Measurements from ENCODE around the gene MINDY2. TPM values are rescaled to one million over a fixed set of nuclear protein-coding genes. Genes with fewer than 3 reads are reported as not detected.

MINDY2 gene
- polyA plus RNA-seq (2012; ENCODE audit: insufficient read depth, insufficient read length, low read depth), result 2.9 TPM

- H3K4me3 ChIP-seq (ENCODE audit: low read depth, low read length), result peak within 1 kb of the TSS; percentile 97
- no peaks in the 10 kb centered on the region for H3K36me3 ChIP-seq
- no peaks in the 10 kb centered on the region for H3K4me1 ChIP-seq
- peak; percentile 98 for DNase-seq
- no peaks in the 10 kb centered on the region for H3K9me3 ChIP-seq
- peak; percentile 33; the same call in 1 of the 2 replicates for TF ChIP-seq CTCF (IDR thresholded peaks at IDR 0.05; ENCODE audit: low read depth, low read length)
- H3K27me3 ChIP-seq, result no peaks in the 10 kb centered on the region
Measured at GRCh38 chr15:58770857-58771620, at the start of gene MINDY2. Gene MINDY2, plus strand, starts transcription at chr15:58771302. Its CDS starts 94 bp downstream, at chr15:58771396.

- no peak for DNase-seq
- no peaks in the 10 kb centered on the region for H3K4me1 ChIP-seq
- H3K9me3 ChIP-seq, result no peaks in the 10 kb centered on the region
- no peaks in the 10 kb centered on the region for H3K27me3 ChIP-seq
- peaks cover 4% of the 10 kb centered on the region; the same call in 1 of the 2 replicates for H3K36me3 ChIP-seq
- no peak overlapping the region for H3K4me3 ChIP-seq (ENCODE audit: low read depth, low read length)
- no peak for TF ChIP-seq CTCF (IDR thresholded peaks at IDR 0.05; ENCODE audit: low read depth, low read length)
Measured at GRCh38 chr15:58724466-58724865, 46.6 kb upstream of the MINDY2 start.

- TF ChIP-seq CTCF (IDR thresholded peaks at IDR 0.05; ENCODE audit: low read depth, low read length), result no peak
- no peak overlapping the region for H3K4me3 ChIP-seq (ENCODE audit: low read depth, low read length)
- H3K36me3 ChIP-seq, result peaks cover 5% of the 10 kb centered on the region; the same call in 1 of the 2 replicates
- H3K4me1 ChIP-seq, result no peaks in the 10 kb centered on the region
- H3K27me3 ChIP-seq, result no peaks in the 10 kb centered on the region
- no peaks in the 10 kb centered on the region for H3K9me3 ChIP-seq
- no peak for DNase-seq
Measured at GRCh38 chr15:58726867-58727266, 44.2 kb upstream of the MINDY2 start.

GRCh38 chr15:58731756-58732535, 39.2 kb upstream of the MINDY2 start:
- H3K27me3 ChIP-seq, result no peaks in the 10 kb centered on the region
- H3K4me3 ChIP-seq (ENCODE audit: low read depth, low read length), result no peak overlapping the region
- no peak for DNase-seq
- H3K9me3 ChIP-seq, result no peaks in the 10 kb centered on the region
- peaks cover 5% of the 10 kb centered on the region; the same call in 1 of the 2 replicates for H3K36me3 ChIP-seq
- no peak for TF ChIP-seq CTCF (IDR thresholded peaks at IDR 0.05; ENCODE audit: low read depth, low read length)
- peaks cover 4% of the 10 kb centered on the region for H3K4me1 ChIP-seq

- H3K4me3 ChIP-seq (ENCODE audit: low read depth, low read length), result no peak overlapping the region
- H3K4me1 ChIP-seq, result peaks cover 4% of the 10 kb centered on the region
- H3K9me3 ChIP-seq, result no peaks in the 10 kb centered on the region
- no peak for TF ChIP-seq CTCF (IDR thresholded peaks at IDR 0.05; ENCODE audit: low read depth, low read length)
- peaks cover 5% of the 10 kb centered on the region; the same call in 1 of the 2 replicates for H3K36me3 ChIP-seq
- DNase-seq, result no peak
- H3K27me3 ChIP-seq, result no peaks in the 10 kb centered on the region
Measured at GRCh38 chr15:58732625-58733363, 38.3 kb upstream of the MINDY2 start.
